ENCODE results near the gene PMM1.
"Not testable (repeated sequence)": the region's sequence is repeated elsewhere in the genome, so short reads cannot be mapped to it uniquely, and the experiment has no call there.

PMM1 gene

DNA sequence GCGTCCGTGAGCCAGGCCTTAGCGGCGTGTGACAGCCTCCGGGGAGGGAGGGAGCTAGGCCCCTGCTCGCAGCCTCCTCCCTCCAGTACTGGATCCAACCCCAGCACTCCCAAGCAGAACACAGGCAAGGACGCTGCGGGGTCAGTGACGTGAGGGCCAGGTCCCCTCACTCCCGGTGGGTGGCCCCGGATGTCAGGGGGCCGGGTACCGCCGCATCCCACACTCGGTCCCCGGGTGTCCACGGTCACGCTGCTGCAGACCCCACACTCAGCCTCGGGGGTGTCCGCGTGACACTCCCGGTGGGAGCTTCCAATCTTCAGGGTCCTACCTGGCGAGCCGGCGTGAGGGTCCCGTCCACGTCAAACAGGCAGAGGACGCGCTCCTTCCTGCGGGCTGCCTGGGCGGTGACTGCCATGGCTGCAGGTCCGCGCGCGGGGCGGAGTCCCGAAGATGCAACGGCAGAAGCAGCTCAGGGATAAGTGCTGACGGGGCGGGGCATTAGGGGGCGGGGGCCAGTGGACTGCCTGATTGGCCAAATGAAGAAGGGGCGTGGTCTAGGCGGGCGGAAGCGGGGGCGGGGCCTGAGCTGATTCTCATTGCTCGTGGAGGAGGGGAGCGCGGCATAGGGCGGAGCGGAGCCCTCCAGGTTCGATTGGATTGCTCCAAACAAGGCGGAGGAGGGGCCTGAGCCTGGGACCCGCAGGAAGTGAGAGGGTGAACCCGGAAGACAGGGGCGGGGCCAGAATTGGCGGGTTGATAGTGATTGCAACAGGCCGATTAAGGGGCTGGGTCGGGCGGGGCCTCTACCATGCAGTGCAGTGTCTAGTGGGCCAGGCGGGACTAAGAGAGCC lies at the start of gene PMM1:
PMM1 (minus strand) TSS at position 450 of the 851 bp plus-strand sequence; CDS start at position 415, 35 bp downstream.
- DNase-seq (ENCODE audit: low read depth): peak; percentile 100
- peak within 1 kb of the TSS; percentile 75 for H3K4me3 ChIP-seq (ENCODE audit: low read depth, low read length)
- TF ChIP-seq, protein P1, sequence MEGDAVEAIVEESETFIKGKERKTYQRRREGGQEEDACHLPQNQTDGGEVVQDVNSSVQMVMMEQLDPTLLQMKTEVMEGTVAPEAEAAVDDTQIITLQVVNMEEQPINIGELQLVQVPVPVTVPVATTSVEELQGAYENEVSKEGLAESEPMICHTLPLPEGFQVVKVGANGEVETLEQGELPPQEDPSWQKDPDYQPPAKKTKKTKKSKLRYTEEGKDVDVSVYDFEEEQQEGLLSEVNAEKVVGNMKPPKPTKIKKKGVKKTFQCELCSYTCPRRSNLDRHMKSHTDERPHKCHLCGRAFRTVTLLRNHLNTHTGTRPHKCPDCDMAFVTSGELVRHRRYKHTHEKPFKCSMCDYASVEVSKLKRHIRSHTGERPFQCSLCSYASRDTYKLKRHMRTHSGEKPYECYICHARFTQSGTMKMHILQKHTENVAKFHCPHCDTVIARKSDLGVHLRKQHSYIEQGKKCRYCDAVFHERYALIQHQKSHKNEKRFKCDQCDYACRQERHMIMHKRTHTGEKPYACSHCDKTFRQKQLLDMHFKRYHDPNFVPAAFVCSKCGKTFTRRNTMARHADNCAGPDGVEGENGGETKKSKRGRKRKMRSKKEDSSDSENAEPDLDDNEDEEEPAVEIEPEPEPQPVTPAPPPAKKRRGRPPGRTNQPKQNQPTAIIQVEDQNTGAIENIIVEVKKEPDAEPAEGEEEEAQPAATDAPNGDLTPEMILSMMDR (IDR thresholded peaks at IDR 0.05; ENCODE audit: insufficient read depth, low read depth, low read length, missing control alignments): no peak

DNA sequence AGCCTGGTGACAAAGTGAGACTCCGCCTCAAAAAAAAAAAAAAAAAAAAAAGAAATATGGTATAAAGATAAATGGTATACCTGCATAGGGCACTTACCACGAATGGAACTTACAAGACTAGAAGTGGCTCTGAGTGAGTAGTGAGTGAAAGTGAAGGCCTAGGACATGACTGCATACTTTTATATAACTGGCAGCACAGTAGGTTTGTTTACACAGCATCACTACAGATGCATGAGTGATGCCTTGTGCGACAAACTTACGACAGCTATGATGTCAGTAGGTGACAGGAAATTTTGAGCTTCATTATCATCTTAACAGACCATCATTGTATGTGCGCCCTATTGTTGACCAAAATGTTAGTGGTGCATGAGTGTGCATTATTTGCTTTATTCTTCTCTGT lies 49.1 kb upstream of the PMM1 start:
- DNase-seq (ENCODE audit: low read depth): no peak
- TF ChIP-seq, protein P1 (IDR thresholded peaks at IDR 0.05; ENCODE audit: insufficient read depth, low read depth, low read length, missing control alignments): no peak
- H3K4me3 ChIP-seq (ENCODE audit: low read depth, low read length): no peak overlapping the region

DNA sequence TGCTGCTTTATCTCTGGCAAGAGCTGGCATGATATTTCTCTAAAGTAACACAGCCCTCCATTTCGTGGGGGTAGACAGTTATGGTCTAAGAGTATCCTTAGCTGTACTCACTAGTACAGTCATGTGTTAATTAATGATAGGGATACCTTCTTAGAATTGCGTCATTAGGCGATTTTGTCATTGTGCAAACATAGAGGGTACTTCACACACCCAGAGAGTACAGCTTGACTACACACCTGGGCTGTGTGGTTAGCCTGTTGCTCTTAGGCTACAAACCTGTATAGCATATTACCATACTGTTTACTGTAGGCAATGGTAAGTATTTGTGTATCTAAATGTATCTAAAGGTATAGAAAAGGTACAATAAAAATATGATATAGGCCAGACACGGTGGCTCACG lies 48.5 kb upstream of the PMM1 start:
- no peak overlapping the region for H3K4me3 ChIP-seq (ENCODE audit: low read depth, low read length)
- DNase-seq (ENCODE audit: low read depth): no peak
- TF ChIP-seq, protein P1 (IDR thresholded peaks at IDR 0.05; ENCODE audit: insufficient read depth, low read depth, low read length, missing control alignments): no peak

DNA sequence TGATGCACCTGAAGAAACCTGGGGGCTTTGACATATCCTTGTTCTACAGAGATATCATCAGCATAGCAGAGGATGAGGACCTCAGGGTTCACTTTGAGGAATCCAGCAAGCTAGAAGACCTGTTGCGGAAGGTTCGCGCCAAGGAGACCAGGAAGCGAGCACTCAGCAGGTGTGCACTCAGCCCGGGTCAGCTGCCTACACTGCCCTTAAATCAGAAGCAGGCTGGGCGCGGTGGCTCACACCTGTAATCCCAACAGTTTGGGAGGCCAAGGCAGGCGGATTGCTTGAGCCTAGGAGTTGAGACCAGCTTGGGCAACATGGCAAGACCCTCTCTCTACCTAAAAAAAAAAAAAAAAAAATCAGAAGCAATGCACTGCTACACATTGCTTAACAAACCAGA lies 48.0 kb upstream of the PMM1 start:
- H3K4me3 ChIP-seq (ENCODE audit: low read depth, low read length); DNase-seq (ENCODE audit: low read depth): not testable (repeated sequence)

DNA sequence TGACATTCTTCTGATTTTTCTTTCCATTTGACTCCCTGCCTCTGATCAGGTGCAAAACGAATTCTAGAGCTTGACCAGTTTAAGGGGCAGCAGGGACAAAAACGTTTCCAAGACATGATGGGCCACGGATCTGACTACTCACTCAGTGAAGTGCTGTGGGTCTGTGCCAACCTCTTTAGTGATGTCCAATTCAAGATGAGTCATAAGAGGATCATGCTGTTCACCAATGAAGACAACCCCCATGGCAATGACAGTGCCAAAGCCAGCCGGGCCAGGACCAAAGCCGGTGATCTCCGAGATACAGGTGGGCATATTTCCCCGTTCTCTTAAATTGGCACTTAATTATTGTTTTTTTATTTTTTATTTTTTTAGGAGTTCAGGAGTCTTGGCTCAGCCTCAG lies 46.8 kb upstream of the PMM1 start:
- no peak for DNase-seq (ENCODE audit: low read depth)
- TF ChIP-seq, protein P1 (IDR thresholded peaks at IDR 0.05; ENCODE audit: insufficient read depth, low read depth, low read length, missing control alignments): no peak
- no peak overlapping the region for H3K4me3 ChIP-seq (ENCODE audit: low read depth, low read length)

DNA sequence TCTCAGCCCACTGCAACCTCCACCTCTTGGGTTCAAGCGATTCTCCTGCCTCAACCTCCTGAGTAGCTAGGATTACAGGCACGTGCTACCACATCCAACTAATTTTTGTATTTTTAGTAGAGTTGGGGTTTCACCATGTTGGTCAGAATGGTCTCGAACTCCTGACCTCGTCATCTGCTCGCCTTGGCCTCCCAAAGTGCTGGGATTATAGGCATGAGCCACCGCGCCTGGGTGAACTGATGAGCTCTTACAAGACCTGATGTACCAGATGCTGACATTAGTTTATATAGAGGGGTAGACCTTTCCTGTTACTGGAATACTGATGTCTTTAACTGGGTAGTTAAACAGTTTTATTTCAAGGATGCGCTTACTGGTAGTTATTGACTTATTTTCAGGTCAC lies 45.0 kb upstream of the PMM1 start:
- not testable (repeated sequence) for DNase-seq (ENCODE audit: low read depth); H3K4me3 ChIP-seq (ENCODE audit: low read depth, low read length)

DNA sequence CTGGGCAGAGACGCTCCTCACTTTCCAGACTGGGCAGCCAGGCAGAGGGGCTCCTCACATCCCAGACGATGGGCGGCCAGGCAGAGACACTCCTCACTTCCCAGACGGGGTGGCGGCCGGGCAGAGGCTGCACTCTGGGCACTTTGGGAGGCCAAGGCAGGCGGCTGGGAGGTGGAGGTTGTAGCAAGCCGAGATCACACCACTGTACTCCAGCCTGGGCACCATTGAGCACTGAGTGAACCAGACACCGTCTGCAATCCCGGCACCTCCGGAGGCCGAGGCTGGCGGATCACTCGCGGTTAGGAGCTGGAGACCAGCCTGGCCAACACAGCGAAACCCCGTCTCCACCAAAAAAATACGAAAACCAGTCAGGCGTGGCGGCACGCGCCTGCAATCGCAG lies 42.0 kb upstream of the PMM1 start:
- H3K4me3 ChIP-seq (ENCODE audit: low read depth, low read length); DNase-seq (ENCODE audit: low read depth): not testable (repeated sequence)

DNA sequence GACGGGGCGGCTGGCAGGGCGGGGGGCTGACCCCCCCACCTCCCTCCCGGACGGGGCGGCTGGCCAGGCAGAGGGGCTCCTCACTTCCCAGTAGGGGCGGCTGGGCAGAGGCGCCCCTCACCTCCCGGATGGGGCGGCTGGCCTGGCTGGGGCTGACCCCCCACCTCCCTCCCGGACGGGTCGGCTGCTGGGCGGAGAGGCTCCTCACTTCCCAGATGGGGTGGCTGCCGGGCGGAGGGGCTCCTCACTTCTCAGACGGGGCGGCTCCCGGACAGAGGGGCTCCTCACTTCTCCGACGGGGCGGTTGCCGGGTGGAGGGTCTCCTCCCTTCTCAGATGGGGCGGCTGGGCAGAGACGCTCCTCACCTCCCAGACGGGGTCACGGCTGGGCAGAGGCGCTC lies 41.5 kb upstream of the PMM1 start:
- H3K4me3 ChIP-seq (ENCODE audit: low read depth, low read length); DNase-seq (ENCODE audit: low read depth): not testable (repeated sequence)

DNA sequence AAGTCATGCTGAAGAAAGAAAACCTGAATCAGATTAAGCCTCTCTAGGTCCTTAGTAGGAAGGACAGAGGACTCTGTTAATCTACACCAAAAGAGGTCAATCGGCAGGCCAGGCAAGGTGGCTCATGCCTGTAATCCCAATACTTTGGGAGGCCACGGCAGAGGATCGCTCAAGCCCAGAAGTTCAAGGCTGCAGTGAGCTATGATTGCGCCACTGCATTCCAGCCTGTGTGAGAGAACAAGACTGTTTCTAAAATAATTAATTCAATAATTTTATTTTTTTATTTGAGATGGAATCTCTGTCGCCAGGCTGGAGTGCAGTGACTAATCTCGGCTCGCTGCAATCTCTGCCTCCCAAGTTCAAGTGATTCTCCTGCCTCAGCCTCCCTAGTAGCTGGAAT lies 35.9 kb upstream of the PMM1 start:
- no peak for DNase-seq (ENCODE audit: low read depth)
- TF ChIP-seq, protein P1 (IDR thresholded peaks at IDR 0.05; ENCODE audit: insufficient read depth, low read depth, low read length, missing control alignments): no peak
- H3K4me3 ChIP-seq (ENCODE audit: low read depth, low read length): no peak overlapping the region
